IMR-90 (cell line): ENCODE data around the gene CCDC194. TPM values are rescaled to one million over a fixed set of nuclear protein-coding genes. Genes with fewer than 3 reads are reported as not detected.
A peak's percentile ranks its signal among the peaks of the same experiment; 100 is the strongest.

ENCODE experiments used
- BHLHE40 ChIP-seq: fragments of 150-350 bp; IDR thresholded peaks from 2 replicates; pipeline ENCODE4 v1.6.1; 2016; ENCODE audit warnings: mild to moderate bottlenecking, low read depth, low read length
- ELK1 ChIP-seq: fragments of 150-350 bp; IDR thresholded peaks from 2 replicates; pipeline ENCODE4 v1.6.1; 2016; ENCODE audit warnings: low read depth, mild to moderate bottlenecking, low read length, moderate library complexity, borderline replicate concordance
- POLR2A ChIP-seq: IDR thresholded peaks from 2 replicates; pipeline ENCODE4 v1.6.1; 2012; ENCODE audit warnings: mild to moderate bottlenecking, low read depth, low read length
- polyA plus RNA-seq, 3 experiments: library from polyadenylated mRNA; depleted of rRNA; stranded (reverse); fragments of >200 nt; gene quantifications; 2 replicates each; pipeline ENCODE4 v1.2.3, GENCODE V29; 2012; ENCODE audit warnings: low replicate concordance in 1 of 3
- total RNA-seq: library from RNA; depleted of rRNA; stranded (reverse); fragments of >200 nt; gene quantifications from 2 replicates; pipeline ENCODE4 v1.2.3, GENCODE V29; 2012

Gene CCDC194
- total and polyA plus RNA-seq, 2 of the 4 experiments (the other 2 are of a cell fraction), result not detected

- TF ChIP-seq ELK1 (0 out of 2 replicates have a peak, but pooled peaks have one; percentile 4), BHLHE40 (peak; percentile 92), POLR2A (peak; percentile 42; the same call in 1 of the 2 replicates)
Measured at GRCh38 chr19:17419621-17420474, 25.9 kb upstream of the CCDC194 start, which contains the start of gene MVB12A (continued).
